HepG2 (cell line): Measurements from ENCODE around the gene SNX9.

Experiments used
- NR3C1 ChIP-seq: sonication (generic); formaldehyde crosslinking; IDR thresholded peaks from 2 replicates; pipeline ENCODE4 v1.4.0; 2020; ENCODE audit warnings: missing genetic modification reagents
- ZNF549 ChIP-seq: sonication (generic); formaldehyde crosslinking; IDR thresholded peaks from 2 replicates; pipeline ENCODE4 v1.5.0; 2020; ENCODE audit warnings: missing genetic modification reagents

GRCh38 chr6:157791450-157791849 lies 31.6 kb upstream of the SNX9 start:
- TF ChIP-seq ZNF549 (CRISPR knock-in tag) (no peak), NR3C1 (CRISPR knock-in tag) (no peak)
